ENCODE measurements around the gene SYNE2. TPM values are rescaled to one million over a fixed set of nuclear protein-coding genes. Genes with fewer than 3 reads are reported as not detected.

SYNE2 gene
- total RNA-seq, 4 donors from 2014 or later = 314 to 379 (median 342) TPM

DNA sequence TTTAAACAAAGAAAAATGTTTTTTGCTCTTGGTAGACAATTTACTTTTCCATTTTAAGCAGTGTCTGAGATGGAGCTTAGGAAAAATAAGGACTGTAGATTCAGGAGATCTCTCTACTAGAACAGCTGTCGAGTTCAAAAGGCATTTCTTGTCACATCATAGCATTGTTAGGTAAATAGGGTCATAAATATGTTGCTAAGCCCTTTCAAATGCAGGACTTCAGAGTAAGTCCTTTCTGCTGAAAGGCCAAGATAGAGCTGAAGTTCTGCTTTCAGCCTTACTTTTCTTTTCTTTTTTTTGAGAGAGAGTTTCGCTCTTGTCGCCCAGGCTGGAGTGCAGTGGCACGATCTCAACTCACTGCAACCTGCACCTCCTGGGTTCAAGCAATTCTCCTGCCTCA is 98.2 kb downstream of the SYNE2 start:
- H3K27me3 ChIP-seq = no peaks in the 10 kb centered on the region
- peaks cover 28 to 29% of the 10 kb centered on the region in 2 donors for H3K36me3 ChIP-seq
- no peak for DNase-seq
- intact Hi-C loops (cut with DNase I) = no loop called here
- no peak overlapping the region for H3K27ac ChIP-seq
- H3K4me3 ChIP-seq (replicated peaks in 1 of 3) = no peak overlapping the region
- no peaks in the 10 kb centered on the region for H3K9me3 ChIP-seq
- WGBS, 2 donors = 92 to 97% methylated on average over 4 of the region's 4 CpGs
- TF ChIP-seq, protein P1, sequence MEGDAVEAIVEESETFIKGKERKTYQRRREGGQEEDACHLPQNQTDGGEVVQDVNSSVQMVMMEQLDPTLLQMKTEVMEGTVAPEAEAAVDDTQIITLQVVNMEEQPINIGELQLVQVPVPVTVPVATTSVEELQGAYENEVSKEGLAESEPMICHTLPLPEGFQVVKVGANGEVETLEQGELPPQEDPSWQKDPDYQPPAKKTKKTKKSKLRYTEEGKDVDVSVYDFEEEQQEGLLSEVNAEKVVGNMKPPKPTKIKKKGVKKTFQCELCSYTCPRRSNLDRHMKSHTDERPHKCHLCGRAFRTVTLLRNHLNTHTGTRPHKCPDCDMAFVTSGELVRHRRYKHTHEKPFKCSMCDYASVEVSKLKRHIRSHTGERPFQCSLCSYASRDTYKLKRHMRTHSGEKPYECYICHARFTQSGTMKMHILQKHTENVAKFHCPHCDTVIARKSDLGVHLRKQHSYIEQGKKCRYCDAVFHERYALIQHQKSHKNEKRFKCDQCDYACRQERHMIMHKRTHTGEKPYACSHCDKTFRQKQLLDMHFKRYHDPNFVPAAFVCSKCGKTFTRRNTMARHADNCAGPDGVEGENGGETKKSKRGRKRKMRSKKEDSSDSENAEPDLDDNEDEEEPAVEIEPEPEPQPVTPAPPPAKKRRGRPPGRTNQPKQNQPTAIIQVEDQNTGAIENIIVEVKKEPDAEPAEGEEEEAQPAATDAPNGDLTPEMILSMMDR (IDR thresholded peaks at IDR 0.05) = no peak
- no peak for TF ChIP-seq POLR2A (IDR thresholded peaks at IDR 0.05)
- no peaks in the 10 kb centered on the region for H3K4me1 ChIP-seq

DNA sequence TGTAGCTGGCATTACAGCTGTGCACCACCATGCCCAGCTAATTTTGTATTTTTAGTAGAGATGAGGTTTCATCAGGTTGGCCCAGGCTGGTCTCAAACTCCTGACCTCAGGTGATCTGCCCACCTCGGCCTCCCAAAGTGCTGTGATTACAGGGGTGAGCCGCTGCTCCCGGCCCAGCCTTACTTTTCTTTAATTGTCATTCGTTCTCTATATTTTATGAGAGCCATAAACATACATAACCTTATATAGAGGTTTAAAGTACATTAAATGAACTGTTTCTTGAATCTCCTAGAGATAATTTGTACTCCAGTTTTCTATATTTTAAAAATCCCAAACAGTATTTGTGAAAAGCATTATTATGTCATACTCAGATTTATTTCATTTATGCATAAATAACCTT is 98.6 kb downstream of the SYNE2 start:
- WGBS, 2 donors = 84 to 87% methylated on average over 4 of the region's 4 CpGs
- Histone ChIP-seq H3K4me1 (no peaks in the 10 kb centered on the region), H3K27ac (no peak overlapping the region), H3K4me3 (replicated peaks in 1 of 3) (no peak overlapping the region), H3K27me3 (no peaks in the 10 kb centered on the region), H3K36me3 (peaks cover 29 to 32% of the 10 kb centered on the region in 2 donors), H3K9me3 (no peaks in the 10 kb centered on the region)
- no peak for DNase-seq
- intact Hi-C loops (cut with DNase I) = no loop called here
- TF ChIP-seq POLR2A (IDR thresholded peaks at IDR 0.05) = no peak
- TF ChIP-seq, protein P1 (IDR thresholded peaks at IDR 0.05) = no peak

DNA sequence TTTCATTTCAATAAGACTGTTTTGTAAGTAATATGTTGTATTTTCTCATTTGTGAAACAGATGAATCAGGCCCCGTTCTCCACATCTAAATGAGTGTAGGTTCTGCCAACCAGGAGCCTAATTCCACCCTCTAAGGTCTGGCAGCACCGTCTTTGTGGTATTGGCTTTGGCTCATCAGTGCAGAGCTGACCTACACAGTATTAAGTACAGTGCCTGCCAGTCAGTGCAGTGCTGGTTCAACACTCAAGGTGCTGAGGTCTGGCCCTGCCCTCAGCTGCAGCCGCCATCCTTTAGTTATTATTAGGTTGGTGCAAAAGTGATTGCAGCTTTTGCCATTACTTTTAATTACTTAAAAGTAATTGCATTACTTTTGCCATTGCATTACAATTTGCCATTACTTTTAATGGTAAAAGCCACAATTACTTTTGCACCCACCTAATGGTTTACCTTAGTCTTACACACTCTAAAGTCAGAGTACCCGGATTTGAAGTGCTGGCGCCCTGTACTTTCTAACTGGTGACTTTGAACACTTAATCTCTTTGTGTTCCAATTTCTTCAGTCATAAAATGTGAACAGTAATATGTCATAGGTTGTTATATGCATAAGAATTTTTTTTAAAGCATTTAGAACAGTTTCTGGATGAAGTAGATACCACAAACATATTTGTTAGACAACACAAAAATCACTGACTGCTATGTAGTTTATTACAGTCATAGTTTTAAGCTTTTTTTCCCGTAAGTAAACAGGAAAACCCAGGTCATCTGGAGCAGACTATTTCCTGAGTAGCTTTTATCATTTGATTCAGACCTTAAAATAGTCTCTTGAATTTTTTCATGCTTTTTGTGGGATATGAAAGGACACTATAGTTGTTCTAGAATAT is 99.5 kb downstream of the SYNE2 start:
- no peak for DNase-seq

DNA sequence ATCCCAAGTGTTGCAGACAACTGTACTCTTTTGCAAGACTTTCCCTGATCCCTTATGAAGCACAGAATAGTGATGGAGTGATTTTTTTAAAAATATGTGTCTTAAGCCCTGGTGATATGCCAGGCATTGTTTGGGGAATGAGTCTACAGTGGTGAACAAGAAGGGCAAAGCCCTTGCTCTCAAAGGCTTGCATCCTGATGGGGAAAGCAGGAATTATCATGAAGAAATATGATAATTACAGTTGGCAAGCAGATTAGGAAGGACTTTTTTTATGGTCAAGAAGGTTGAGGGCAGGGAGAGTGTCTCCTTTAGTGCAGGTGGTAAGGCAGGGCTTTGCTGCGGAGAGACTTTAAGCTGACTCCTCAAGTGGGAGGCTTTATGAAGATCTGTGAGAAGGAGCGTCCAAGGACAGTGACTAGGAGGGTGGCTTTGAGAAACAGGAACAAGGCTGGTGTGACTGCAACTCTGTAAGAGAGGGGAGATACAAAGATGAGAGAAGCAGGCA is 100.2 kb downstream of the SYNE2 start:
- intact Hi-C loops (cut with DNase I) = no loop called here
- WGBS, 2 donors = 89 to 95% methylated on average over 2 of the region's 2 CpGs
- H3K4me1 ChIP-seq = no peaks in the 10 kb centered on the region
- H3K9me3 ChIP-seq = no peaks in the 10 kb centered on the region
- peaks cover 29 to 37% of the 10 kb centered on the region in 2 donors for H3K36me3 ChIP-seq
- peak overlapping the region in 2 of 3 donors; percentile 5 to 15 for H3K27ac ChIP-seq
- H3K27me3 ChIP-seq = no peaks in the 10 kb centered on the region
- TF ChIP-seq, protein P1 (IDR thresholded peaks at IDR 0.05) = no peak
- no peak for TF ChIP-seq POLR2A (IDR thresholded peaks at IDR 0.05)
- no peak for DNase-seq
- no peak overlapping the region for H3K4me3 ChIP-seq (replicated peaks in 1 of 3)

More for the DNA sequence above, 99.5 kb downstream of the SYNE2 start:
- Histone ChIP-seq H3K9me3 (no peaks in the 10 kb centered on the region), H3K27ac (peak overlapping the region in 1 of 3 donors; percentile 4), H3K4me3 (replicated peaks in 1 of 3) (no peak overlapping the region), H3K4me1 (no peaks in the 10 kb centered on the region), H3K27me3 (no peaks in the 10 kb centered on the region), H3K36me3 (peaks cover 29 to 37% of the 10 kb centered on the region in 2 donors)
- no peak for TF ChIP-seq POLR2A (IDR thresholded peaks at IDR 0.05)
- TF ChIP-seq, protein P1 (IDR thresholded peaks at IDR 0.05) = no peak
- WGBS, 2 donors = 90 to 91% methylated on average over 6 of the region's 6 CpGs
- intact Hi-C loops (cut with DNase I) = no loop called here

DNA sequence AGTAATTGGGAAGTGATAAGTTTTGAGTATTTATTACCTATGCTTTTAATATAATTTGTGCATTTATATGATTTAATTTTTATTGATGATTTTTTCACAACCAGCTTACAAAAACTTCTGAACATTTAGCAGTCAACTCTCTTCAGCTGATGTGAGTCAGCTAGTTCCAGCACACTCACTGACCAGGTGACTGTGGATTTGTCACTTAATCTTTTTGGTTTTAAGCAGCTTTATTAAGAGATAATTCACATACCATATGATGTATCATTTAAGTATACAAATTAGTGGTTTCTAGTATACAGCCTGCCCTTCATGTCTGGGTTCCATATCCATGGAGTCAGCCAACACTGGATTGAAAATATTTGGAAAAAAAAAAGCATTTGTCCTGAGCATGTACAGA is 103.5 kb downstream of the SYNE2 start:
- H3K36me3 ChIP-seq = peaks cover 11 to 22% of the 10 kb centered on the region in 2 donors
- TF ChIP-seq, protein P1 (IDR thresholded peaks at IDR 0.05) = no peak
- TF ChIP-seq POLR2A (IDR thresholded peaks at IDR 0.05) = no peak
- no peaks in the 10 kb centered on the region for H3K9me3 ChIP-seq
- no peak overlapping the region for H3K4me3 ChIP-seq (replicated peaks in 1 of 3)
- no peak for DNase-seq
- intact Hi-C loops (cut with DNase I) = no loop called here
- no peaks in the 10 kb centered on the region for H3K4me1 ChIP-seq
- H3K27me3 ChIP-seq = no peaks in the 10 kb centered on the region
- no peak overlapping the region for H3K27ac ChIP-seq
